NCI-H460 (cell line): ENCODE results near the gene CCDC152. TPM values are rescaled to one million over a fixed set of nuclear protein-coding genes. Genes with fewer than 3 reads are reported as not detected.
"Not testable (repeated sequence)": the region's sequence is repeated elsewhere in the genome, so short reads cannot be mapped to it uniquely, and the experiment has no call there.

Source experiments
- DNase-seq: peaks from one replicate; pipeline ENCODE4 v3.0.0-alpha.2; 2016; ENCODE audit warnings: low read depth; ENCODE audit errors: extremely low read depth
- polyA plus RNA-seq: library from polyadenylated mRNA; depleted of rRNA; stranded (reverse); fragments of >200 nt; gene quantifications from 2 replicates; pipeline ENCODE4 v1.2.3, GENCODE V29; 2014; cell fraction: nucleus; rRNA removed
- total RNA-seq: library from RNA; depleted of rRNA; stranded (reverse); fragments of >200 nt; shearing (Covaris generic); gene quantifications from 2 replicates; pipeline ENCODE4 v1.2.3, GENCODE V29; 2014; rRNA removed

CCDC152 gene
- total RNA-seq, result 0.12 TPM in 1 of 2 replicates, not detected in the other
- 0.11 TPM in 1 of 2 replicates, not detected in the other for polyA plus RNA-seq

- DNase-seq, result no peak
Measured at GRCh38 chr5:42756606-42757601, at the start of gene CCDC152. CCDC152 (plus strand) TSS chr5:42756818; CDS start chr5:42759122, 2,304 bp downstream.

- DNase-seq, result no peak
Measured at GRCh38 chr5:42715785-42716184, 40.8 kb upstream of the CCDC152 start.

GRCh38 chr5:42718591-42718990, 38.0 kb upstream of the CCDC152 start:
- DNase-seq, result no peak

GRCh38 chr5:42719034-42719433, 37.6 kb upstream of the CCDC152 start:
- no peak for DNase-seq

GRCh38 chr5:42720251-42720650, 36.4 kb upstream of the CCDC152 start:
- no peak for DNase-seq

- no peak for DNase-seq
Measured at GRCh38 chr5:42721484-42721883, 35.1 kb upstream of the CCDC152 start.

GRCh38 chr5:42734531-42735058, 22.0 kb upstream of the CCDC152 start:
- not testable (repeated sequence) for DNase-seq

- DNase-seq, result no peak
Measured at GRCh38 chr5:42740920-42741319, 15.7 kb upstream of the CCDC152 start.

- DNase-seq, result no peak
Measured at GRCh38 chr5:42745426-42745825, 11.2 kb upstream of the CCDC152 start.

GRCh38 chr5:42745856-42746255, 10.8 kb upstream of the CCDC152 start:
- DNase-seq, result no peak

- DNase-seq, result no peak
Measured at GRCh38 chr5:42749020-42749419, 7.6 kb upstream of the CCDC152 start.

GRCh38 chr5:42750507-42750906, 6.1 kb upstream of the CCDC152 start:
- DNase-seq, result no peak

GRCh38 chr5:42751044-42751443, 5.6 kb upstream of the CCDC152 start:
- no peak for DNase-seq

- DNase-seq, result no peak
Measured at GRCh38 chr5:42753099-42753498, 3.5 kb upstream of the CCDC152 start.

- DNase-seq, result no peak
Measured at GRCh38 chr5:42759456-42759855, 2.8 kb downstream of the CCDC152 start.

- DNase-seq, result no peak
Measured at GRCh38 chr5:42760426-42760825, 3.8 kb downstream of the CCDC152 start.

GRCh38 chr5:42761791-42762190, 5.2 kb downstream of the CCDC152 start:
- no peak for DNase-seq

- peak; percentile 26 for DNase-seq
Measured at GRCh38 chr5:42767491-42768105, 11.0 kb downstream of the CCDC152 start.

- no peak for DNase-seq
Measured at GRCh38 chr5:42768106-42768504, 11.5 kb downstream of the CCDC152 start.

GRCh38 chr5:42770003-42770402, 13.4 kb downstream of the CCDC152 start:
- DNase-seq, result no peak

GRCh38 chr5:42772265-42772993, 15.8 kb downstream of the CCDC152 start:
- no peak for DNase-seq
